Urothelium cell line (cell line): ENCODE data around the gene PGLYRP2.

ENCODE experiments used
- DNase-seq: peaks from one replicate; pipeline ENCODE4 v3.0.0; 2011; ENCODE audit warnings: low spot score, mixed read lengths
- FAIRE-seq: peaks from 2 replicates; lab custom pipeline; 2011; peaks lifted over from hg19 to GRCh38; lab: Jason Lieb, UNC

PGLYRP2 gene

DNA sequence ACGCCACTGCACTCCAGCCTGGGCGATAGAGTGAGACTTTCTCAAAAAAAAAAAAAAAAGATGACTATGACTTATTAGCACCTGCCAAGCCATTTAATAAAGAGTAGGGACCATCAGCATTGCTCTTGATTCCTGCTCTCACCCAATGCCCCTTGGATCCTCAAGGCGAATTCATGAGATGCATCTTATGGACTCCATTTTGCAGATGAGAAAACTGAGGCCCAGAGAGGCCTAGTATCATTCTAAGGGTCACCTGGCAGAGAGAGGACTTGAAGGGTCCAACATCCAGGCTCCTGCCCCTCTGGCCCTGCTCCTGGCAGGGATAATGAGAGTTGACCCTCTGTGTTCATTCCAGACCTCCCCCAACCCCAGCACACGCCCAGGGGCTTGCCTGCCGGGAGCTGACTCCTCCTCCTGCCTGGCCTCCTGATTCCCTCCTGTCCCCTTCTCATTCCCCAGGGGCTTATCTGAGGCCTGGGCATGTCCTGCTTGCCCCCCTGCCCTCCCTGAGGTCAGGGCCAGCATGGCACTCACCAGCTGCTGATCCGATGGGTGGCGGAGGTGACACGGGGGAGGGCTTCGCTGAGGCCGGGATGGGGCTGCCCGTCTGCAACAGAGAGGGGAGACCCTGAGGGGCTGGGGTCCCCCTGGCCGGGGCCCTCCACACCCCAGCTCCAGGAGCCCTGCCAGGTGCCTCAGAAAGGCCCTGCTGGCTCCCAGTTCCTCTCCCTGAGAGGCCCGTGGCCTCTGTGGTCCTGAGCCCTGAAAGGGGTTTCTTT, 37.0 kb downstream of the PGLYRP2 start:
- FAIRE-seq (no peak), DNase-seq (no peak)

DNA sequence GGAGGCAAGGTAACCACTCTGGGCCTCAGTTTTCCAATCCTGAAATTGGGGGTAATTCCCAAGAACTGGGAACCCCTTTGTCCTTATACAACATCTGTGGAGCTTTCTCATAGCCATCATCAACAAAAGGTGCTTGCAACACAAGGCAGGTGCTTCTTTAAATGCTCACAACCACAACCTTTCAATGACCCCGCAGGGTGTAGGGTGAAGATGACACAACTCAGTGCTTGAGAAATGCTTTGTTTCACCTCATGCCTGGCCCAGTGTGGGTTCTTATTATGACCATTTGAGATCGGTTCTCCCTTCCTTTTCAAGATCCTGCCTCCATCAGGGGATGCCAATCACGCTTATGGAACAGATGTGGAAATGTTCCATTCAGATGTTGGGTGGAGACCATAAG, 38.0 kb downstream of the PGLYRP2 start:
- FAIRE-seq, result no peak
- no peak for DNase-seq

- FAIRE-seq (no peak), DNase-seq (no peak)
Measured at GRCh38 chr19:15439821-15440641, 39.3 kb downstream of the PGLYRP2 start.

- no peak for FAIRE-seq
- DNase-seq, result no peak
Measured at GRCh38 chr19:15439078-15439799, 40.1 kb downstream of the PGLYRP2 start.

DNA sequence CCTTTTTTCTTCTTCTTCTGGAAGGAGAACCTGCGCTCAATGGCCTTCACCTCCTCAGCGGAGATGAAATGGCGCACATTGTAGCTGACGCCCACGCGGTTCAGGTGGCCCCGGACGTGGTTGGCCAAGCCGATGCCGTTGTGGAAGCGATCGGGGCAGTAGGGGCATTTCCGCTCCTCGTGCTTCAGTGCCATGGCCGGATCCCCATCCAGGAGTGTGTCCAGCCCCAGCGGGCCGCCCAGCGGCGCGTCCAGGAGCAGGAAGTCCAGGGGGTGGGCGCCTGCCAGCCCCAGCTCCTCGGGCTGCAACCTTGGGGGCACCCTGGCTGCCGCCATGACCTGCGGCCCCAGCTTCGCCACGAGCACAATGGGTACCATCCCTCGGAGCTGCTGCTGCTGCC, 40.7 kb downstream of the PGLYRP2 start:
- DNase-seq (no peak), FAIRE-seq (no peak)

GRCh38 chr19:15438124-15438496, 41.2 kb downstream of the PGLYRP2 start:
- no peak for FAIRE-seq

GRCh38 chr19:15437355-15438123, 41.8 kb downstream of the PGLYRP2 start:
- no peak for DNase-seq
- no peak for FAIRE-seq

More at GRCh38 chr19:15438124-15438496, 41.2 kb downstream of the PGLYRP2 start:
- DNase-seq, result no peak

DNA sequence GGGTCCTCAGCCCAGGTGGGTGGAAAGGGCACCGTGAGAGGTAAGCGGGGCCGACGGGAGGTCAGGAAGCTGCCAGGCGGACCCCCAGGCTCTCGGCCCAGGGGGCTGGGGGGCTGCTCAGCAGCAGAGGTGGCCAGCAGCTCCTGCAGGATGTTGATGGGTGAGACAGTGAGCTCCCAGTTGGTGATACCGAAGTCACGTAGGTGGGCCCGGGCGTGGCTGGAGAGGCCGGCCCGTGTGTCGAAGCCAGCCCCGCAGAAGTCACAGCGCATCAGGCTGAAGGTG, 42.5 kb downstream of the PGLYRP2 start:
- FAIRE-seq (no peak), DNase-seq (no peak)

DNA sequence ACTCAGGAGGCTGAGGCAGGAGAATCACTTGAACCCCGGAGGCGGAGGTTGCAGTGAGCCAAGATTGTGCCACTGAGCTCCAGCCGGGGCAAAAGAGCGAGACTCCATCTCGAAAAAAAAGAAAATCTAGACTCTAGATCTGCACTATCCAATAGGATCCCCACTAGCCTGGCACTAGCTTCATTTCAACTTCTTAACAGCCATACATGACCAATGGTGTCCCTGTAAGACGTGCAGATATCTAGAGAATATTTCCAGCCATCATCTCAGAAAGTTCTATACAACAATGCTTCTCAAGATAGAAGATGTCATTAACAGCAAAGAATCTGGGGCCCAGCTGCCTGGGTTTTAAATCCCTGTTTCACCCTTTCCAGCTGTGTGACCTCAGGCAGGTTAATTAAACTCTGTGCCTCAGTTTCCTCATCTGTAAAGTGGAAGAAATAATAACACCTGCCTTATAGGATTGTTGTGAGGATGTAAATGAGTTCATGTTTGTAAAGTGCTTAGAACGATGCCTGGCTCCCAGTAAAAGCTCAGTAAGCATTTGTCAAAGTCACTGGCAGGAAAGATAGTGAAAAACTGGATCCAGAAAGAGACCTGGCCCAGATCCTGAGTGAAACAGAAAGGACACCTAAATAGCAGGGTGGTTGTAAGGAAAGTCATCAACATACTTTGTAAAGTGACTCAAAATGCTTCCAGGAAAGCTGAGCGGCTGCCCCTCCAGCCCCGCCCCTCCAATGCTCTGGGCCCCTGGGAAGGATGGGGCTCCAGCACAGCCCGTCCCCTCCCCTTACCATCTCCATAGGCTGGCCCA, 43.1 kb downstream of the PGLYRP2 start:
- DNase-seq (no peak), FAIRE-seq (no peak)

DNA sequence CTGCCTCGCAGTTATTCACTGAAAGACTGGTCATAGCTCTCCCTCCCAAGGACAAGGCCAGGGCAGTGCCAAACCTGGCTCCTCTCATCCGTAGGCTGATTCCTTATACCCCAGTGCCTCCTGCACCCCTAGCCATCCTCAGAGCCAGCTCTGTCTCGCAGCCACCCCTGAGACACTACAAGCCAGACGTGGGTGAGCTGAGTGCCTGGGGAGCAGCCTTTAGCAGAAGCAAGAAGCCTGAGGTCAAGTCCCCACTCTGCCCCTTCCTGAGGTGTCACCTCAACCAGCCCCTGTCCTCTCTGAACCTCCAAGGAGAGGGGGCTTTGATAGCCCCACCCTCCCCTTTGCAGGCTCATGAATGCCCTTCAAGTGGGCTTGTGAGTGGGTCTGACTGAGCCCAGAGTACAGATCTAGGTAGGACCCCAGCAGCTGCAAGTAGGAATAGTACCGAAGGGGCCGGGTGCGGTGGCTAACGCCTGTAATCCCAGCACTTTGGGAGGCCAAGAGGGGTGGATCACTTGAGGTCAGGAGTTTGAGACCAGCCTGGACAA, 45.7 kb downstream of the PGLYRP2 start:
- no peak for DNase-seq
- FAIRE-seq, result no peak

- peak; percentile 93 for DNase-seq
- no peak for FAIRE-seq
Measured at GRCh38 chr19:15432629-15433518, 46.4 kb downstream of the PGLYRP2 start.

GRCh38 chr19:15432018-15432494, 47.2 kb downstream of the PGLYRP2 start:
- FAIRE-seq (no peak), DNase-seq (no peak)

DNA sequence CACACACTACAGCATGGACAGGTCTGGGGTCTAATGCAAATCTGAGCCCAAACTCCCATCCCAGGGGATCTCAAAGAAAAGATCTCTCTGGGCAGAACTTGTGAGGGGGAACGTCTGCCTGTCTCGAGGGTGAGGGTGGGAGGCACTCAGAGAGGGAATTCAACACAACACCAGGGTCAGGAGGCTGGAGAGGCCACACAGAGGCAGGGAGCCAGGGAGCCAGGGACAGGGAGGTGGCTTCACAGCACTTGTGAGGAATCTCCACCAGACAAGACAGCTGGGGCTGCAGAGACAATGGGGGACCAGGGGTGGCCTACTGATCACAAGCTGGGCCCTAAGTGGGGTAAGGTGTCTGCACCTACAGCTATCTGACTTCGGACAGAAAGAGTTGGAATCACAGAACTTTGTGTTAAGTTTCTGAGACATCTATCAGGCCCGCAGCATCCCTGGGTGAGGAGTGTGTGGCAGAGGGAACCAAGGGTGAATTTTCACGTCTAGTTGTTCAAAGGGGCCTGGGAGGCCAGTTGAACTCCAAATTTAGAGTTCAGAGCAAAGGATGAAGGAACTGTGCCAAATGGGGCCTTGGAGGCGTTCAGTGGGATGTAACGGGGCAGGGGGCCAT, 47.8 kb downstream of the PGLYRP2 start:
- DNase-seq, result no peak
- FAIRE-seq, result no peak

DNA sequence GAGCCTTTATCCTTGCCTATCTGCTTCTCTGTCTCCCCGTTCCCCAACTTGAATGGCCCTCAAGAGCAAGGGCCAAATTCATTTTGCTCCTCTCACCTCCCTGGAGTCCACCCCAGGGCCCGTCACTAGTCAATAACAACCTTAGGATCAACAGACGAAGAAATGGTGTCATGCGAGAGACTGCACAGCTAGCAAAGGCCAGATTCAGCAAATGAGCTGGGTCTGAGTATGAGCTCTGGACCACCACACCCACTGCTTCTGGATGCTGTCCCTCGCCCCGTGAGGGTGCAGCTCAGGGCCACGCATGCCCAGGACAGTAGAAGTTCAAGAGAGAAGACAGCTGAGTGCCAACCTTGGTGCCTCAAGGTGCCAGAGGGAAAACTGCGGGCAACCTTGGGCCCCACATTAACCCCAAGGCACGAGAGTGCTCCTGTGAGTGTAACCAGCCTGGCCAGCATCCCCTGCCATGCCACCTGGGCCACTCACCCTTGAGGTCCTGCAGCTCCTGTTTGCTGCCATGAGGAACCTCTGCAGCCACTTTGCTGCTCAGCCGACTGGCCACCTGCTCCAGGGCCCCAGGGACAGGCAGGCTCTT, 48.7 kb downstream of the PGLYRP2 start:
- FAIRE-seq, result no peak

DNA sequence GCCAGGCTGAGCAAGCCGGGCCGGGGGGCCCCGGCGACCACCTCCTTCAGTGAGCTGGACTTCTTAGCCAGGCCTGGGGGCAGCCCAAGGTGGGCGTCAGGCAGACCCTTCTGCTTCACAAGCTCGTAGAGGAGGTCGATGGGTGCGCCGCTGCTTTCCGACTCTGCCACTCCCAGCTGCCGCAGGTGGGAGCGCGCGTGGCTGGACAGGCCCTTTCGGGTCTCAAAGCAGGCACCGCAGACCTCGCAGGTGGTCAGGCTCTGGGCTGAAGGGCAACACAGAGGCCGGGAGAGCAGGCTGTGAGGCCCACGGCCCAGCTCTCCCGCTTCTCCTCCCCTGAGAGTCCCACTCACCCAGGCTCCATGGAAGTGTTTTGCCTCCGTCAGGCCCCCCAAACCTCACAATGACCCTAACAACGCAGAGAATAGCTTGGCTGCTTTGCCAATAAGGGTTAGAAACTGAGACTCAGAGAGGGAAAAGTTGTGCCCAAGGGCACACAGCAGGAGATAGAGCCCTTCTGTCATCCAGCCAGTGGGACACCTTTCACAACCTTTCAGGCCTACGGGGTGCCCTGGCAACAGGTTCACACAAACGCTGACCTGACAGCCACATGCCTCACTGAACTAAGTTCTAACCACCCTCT, 49.4 kb downstream of the PGLYRP2 start:
- no peak for FAIRE-seq
- no peak for DNase-seq

More for the DNA sequence above, 48.7 kb downstream of the PGLYRP2 start:
- no peak for DNase-seq

DNA sequence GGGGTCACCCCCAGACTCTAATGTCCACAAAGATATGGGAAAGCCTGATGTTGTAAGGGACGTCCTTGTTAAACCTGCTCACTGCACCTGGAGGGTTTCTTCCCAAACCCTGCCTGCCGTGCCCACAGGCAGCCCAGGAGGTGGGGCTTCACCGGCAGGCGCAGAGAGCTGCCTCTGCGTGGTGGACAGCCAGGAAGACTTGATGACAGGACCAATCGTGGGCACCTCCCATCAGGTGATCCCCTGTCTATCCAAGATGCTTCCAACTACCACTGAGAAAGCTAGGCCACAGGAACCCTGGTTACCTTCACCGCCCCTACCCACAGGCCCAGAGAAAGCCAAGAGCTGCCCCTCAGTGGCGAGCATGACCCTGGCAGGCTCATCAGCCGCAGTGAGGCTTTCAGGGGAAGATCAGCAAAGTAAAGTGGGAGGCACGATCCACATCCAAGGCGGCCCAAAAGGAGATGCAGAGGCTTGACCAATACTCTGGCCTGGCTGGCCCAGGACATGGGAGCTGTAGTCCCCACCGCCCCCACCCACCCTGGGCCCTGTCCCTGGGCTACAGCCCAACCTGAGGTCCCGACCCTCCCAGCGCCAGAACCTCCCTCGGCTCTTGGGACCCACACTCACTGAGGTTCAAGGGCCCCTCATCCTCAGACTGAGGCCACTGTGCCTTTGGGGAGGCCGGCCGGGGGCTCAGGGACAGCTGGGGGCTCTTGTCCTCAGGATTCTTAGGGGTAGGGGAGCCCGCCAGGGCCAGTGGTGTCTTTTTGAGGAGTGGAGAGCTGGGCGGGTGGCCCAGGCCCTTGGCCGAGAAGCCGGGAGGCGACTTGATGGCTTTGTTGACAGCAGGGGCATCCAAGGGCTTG, 50.1 kb downstream of the PGLYRP2 start:
- FAIRE-seq (no peak), DNase-seq (no peak)
